Measurements from ENCODE around the gene BMX.

DNA sequence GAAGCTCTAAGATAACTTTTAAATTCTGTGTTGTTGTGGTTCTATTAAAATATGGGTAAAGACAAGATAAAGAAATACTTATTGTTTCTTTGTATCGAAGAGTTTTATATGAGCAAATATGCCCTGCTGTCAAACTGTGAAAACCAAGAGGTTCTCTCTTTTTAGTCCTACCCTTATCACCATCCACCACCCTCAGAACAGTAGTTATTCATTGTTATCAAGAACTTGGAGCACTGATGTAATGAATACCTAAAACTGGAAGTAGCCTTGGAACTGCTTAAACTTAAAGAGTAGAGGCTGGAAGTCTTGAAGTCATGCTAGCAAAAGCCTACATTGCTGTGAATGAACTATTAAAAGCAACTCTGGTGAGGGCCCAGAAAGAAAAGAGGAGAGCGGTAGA is 16.7 kb upstream of the BMX start:
- TF ChIP-seq EZH2phosphoT487 (IDR thresholded peaks at IDR 0.05; ENCODE audit: insufficient read depth, low read depth) = no peak
- TF ChIP-seq EZH2 (IDR thresholded peaks at IDR 0.05; ENCODE audit: insufficient read depth, poor library complexity, severe bottlenecking) = no peak

All from GM23248 (cell line).